HepG2 (cell line): ENCODE results near the gene LPO. TPM values are rescaled to one million over a fixed set of nuclear protein-coding genes. Genes with fewer than 3 reads are reported as not detected.

ENCODE experiments used
- AKAP8 ChIP-seq: sonication (generic); formaldehyde crosslinking; IDR thresholded peaks from 2 replicates; pipeline ENCODE4 v1.5.1; 2020; ENCODE audit warnings: mild to moderate bottlenecking, missing genetic modification reagents
- ARID4A ChIP-seq: sonication (generic); formaldehyde crosslinking; IDR thresholded peaks from 2 replicates; pipeline ENCODE4 v1.5.0; 2020; ENCODE audit warnings: mild to moderate bottlenecking, missing genetic modification reagents, borderline replicate concordance
- BRCA1 ChIP-seq: sonication (generic); formaldehyde crosslinking; IDR thresholded peaks from 2 replicates; pipeline ENCODE4 v1.4.0; 2020; ENCODE audit warnings: missing genetic modification reagents
- MEIS1 ChIP-seq: sonication (generic); formaldehyde crosslinking; IDR thresholded peaks from 2 replicates; pipeline ENCODE4 v1.9.0; 2021; ENCODE audit warnings: mild to moderate bottlenecking, missing genetic modification reagents, moderate library complexity, borderline replicate concordance
- MIER2 ChIP-seq: IDR thresholded peaks from 2 replicates; pipeline ENCODE4 v1.6.1; 2016; ENCODE audit warnings: missing biosample characterization, missing genetic modification reagents
- MTA1 ChIP-seq: sonication (generic); formaldehyde crosslinking; IDR thresholded peaks from 2 replicates; pipeline ENCODE4 v1.4.0; 2020; ENCODE audit warnings: missing genetic modification reagents, mild to moderate bottlenecking, borderline replicate concordance
- MTF1 ChIP-seq: sonication (generic); formaldehyde crosslinking; IDR thresholded peaks from 2 replicates; pipeline ENCODE4 v1.5.0; 2020; ENCODE audit warnings: missing genetic modification reagents
- POLR2AphosphoS2 ChIP-seq: IDR thresholded peaks from 2 replicates; pipeline ENCODE4 v1.6.1; 2011; ENCODE audit warnings: low read depth, low read length, improper control_type of control experiment
- STAT6 ChIP-seq: sonication (generic); formaldehyde crosslinking; IDR thresholded peaks from 2 replicates; pipeline ENCODE4 v1.4.0; 2020; ENCODE audit warnings: missing genetic modification reagents, mild to moderate bottlenecking, borderline replicate concordance
- ZNF687 ChIP-seq: sonication (generic); formaldehyde crosslinking; IDR thresholded peaks from 2 replicates; pipeline ENCODE4 v1.5.1; 2020; ENCODE audit warnings: mild to moderate bottlenecking, missing genetic modification reagents, moderate library complexity
- ZNF841 ChIP-seq: sonication (generic); formaldehyde crosslinking; IDR thresholded peaks from 2 replicates; pipeline ENCODE4 v1.8.1; 2023; ENCODE audit warnings: missing genetic modification reagents, borderline replicate concordance
- polyA plus RNA-seq, 8 experiments: library from polyadenylated mRNA; depleted of rRNA in 3 of 8; stranded (reverse) in 7 of 8; unstranded in 1 of 8; fragments of >200 nt; fragmentation: Illumina TruSeq in 4 of 8; extraction: Trizol in 4 of 8; gene quantifications; 2 replicates each; pipeline versions ENCODE4 v1.2.1 to v1.2.3, GENCODE V29; 2011 to 2016; ENCODE audit warnings: low read depth in 4 of 8, missing spikeins in 1 of 8, mixed read lengths in 1 of 8; ENCODE audit not compliant: insufficient read depth in 1 of 8
- total RNA-seq, 5 experiments: library from RNA; depleted of rRNA; stranded (reverse); fragments of >200 nt; fragmentation: Illumina TruSeq; extraction: Trizol; gene quantifications; 2 replicates each; pipeline ENCODE4 v1.2.3, GENCODE V29; 2016; ENCODE audit warnings: low read depth in 1 of 5
- TF ChIP-seq, protein P1 (sequence below): fragments of 450-650 bp; IDR thresholded peaks from 2 replicates; pipeline ENCODE4 v1.6.1; 2016
- TF ChIP-seq, protein P2 (sequence below): sonication (generic); formaldehyde crosslinking; IDR thresholded peaks from 2 replicates; pipeline ENCODE4 v1.5.1; 2020; ENCODE audit warnings: mild to moderate bottlenecking, moderate library complexity, missing genetic modification reagents

The LPO gene
- total and polyA plus RNA-seq, 2 of the 13 experiments (the other 11 are each of a cell fraction or from before 2014, with no cell fraction given) = not detected

DNA sequence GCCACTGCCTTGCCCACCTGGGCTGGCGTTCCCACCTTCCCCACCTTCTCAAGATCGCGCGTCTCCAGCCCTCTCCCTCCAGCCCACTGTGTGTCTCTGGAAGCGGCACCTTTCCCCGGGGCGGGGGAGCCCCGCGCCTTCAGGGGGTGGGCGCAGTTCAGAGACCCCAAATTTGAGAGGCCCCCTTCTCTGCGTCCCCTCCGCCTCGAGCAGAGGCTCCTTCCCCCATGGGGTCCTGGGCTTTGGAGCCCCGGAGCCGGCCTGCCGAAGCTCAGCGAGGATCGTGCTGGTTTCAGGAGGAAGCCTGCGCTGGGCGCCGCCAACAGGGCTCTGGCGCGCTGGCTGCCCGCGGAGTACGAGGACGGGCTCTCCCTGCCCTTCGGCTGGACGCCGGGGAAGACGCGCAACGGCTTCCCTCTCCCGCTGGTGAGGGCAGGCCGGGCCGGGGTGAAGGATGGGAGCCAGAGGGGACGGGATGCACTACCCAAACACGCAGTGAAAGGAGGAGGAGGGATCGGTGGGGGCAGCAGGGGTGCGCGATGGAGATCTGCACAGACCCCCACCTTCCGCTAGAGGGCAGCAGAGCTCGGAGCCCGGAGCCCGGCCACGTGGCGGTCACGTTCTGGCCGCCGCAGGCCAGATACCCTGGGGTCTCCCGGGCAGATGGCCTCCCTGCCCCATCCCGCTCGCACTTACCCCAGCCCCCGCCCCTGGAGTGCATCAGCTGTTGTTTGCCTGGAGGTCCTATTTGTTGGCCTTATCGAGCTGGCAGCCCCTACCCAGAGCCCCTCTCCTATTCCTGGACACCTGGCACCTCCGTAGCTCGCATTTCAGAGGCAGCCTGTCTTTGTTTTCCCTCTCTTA, 11.1 kb downstream of the LPO start (continued):
- TF ChIP-seq STAT6 (CRISPR knock-in tag) (no peak), ZNF687 (CRISPR knock-in tag) (peak; percentile 96), ARID4A (CRISPR knock-in tag) (no peak; the same call in 1 of the 2 replicates), MEIS1 (CRISPR knock-in tag) (no peak), POLR2AphosphoS2 (no peak), MTF1 (CRISPR knock-in tag) (no peak), BRCA1 (CRISPR knock-in tag) (0 out of 2 replicates have a peak, but pooled peaks have one; percentile 63), AKAP8 (no peak), ZNF841 (peak; percentile 77; the same call in 1 of the 2 replicates), MTA1 (CRISPR knock-in tag) (no peak), MIER2 (CRISPR knock-in tag) (peak; percentile 56; the same call in 1 of the 2 replicates)
- TF ChIP-seq, protein P1, sequence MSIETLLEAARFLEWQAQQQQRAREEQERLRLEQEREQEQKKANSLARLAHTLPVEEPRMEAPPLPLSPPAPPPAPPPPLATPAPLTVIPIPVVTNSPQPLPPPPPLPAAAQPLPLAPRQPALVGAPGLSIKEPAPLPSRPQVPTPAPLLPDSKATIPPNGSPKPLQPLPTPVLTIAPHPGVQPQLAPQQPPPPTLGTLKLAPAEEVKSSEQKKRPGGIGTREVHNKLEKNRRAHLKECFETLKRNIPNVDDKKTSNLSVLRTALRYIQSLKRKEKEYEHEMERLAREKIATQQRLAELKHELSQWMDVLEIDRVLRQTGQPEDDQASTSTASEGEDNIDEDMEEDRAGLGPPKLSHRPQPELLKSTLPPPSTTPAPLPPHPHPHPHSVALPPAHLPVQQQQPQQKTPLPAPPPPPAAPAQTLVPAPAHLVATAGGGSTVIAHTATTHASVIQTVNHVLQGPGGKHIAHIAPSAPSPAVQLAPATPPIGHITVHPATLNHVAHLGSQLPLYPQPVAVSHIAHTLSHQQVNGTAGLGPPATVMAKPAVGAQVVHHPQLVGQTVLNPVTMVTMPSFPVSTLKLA = peak; percentile 77
- TF ChIP-seq, protein P2, sequence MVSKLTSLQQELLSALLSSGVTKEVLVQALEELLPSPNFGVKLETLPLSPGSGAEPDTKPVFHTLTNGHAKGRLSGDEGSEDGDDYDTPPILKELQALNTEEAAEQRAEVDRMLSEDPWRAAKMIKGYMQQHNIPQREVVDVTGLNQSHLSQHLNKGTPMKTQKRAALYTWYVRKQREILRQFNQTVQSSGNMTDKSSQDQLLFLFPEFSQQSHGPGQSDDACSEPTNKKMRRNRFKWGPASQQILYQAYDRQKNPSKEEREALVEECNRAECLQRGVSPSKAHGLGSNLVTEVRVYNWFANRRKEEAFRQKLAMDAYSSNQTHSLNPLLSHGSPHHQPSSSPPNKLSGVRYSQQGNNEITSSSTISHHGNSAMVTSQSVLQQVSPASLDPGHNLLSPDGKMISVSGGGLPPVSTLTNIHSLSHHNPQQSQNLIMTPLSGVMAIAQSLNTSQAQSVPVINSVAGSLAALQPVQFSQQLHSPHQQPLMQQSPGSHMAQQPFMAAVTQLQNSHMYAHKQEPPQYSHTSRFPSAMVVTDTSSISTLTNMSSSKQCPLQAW (CRISPR knock-in tag) = no peak
